Vagina (tissue), 2 donors: ENCODE measurements around the gene PPFIBP1.

ENCODE experiments used
- POLR2A ChIP-seq, 2 donors: fragments of 450-650 bp; IDR thresholded peaks; one replicate each; pipeline ENCODE4 v1.6.1; 2017; ENCODE audit warnings: antibody characterized with exemption in 2 of 2, mild to moderate bottlenecking in 2 of 2, moderate library complexity in 2 of 2
- TF ChIP-seq, protein P1 (sequence below), 3 experiments: fragments of 450-650 bp in 2 of 3; fragments of 200-600 bp in 1 of 3; sonication (generic) in 1 of 3; IDR thresholded peaks; one replicate each; pipeline ENCODE4 v1.5.1; 2017 to 2019; ENCODE audit warnings: antibody characterized with exemption in 3 of 3, mild to moderate bottlenecking in 2 of 3, moderate library complexity in 2 of 3

DNA sequence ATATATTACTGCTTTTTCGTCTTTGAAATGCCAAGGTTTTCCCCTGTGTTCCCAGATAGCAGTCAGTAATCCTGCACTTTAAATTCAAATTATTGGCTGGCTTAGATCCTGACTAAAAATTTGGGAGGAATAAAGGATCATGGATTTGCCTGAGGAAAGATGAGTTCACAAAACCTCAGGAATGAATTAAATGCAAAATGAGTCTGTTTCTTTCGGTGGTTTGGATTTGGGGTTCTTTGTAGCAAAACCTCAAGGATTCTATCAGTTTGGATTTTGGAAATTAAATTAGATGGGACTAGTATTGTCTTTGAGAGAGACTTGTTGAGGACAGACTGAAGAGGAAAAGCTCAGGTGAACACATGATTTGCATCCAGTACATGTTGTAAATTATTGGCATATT, 36.1 kb downstream of the PPFIBP1 start:
- no peak for TF ChIP-seq POLR2A (IDR thresholded peaks at IDR 0.05)
- TF ChIP-seq, protein P1, sequence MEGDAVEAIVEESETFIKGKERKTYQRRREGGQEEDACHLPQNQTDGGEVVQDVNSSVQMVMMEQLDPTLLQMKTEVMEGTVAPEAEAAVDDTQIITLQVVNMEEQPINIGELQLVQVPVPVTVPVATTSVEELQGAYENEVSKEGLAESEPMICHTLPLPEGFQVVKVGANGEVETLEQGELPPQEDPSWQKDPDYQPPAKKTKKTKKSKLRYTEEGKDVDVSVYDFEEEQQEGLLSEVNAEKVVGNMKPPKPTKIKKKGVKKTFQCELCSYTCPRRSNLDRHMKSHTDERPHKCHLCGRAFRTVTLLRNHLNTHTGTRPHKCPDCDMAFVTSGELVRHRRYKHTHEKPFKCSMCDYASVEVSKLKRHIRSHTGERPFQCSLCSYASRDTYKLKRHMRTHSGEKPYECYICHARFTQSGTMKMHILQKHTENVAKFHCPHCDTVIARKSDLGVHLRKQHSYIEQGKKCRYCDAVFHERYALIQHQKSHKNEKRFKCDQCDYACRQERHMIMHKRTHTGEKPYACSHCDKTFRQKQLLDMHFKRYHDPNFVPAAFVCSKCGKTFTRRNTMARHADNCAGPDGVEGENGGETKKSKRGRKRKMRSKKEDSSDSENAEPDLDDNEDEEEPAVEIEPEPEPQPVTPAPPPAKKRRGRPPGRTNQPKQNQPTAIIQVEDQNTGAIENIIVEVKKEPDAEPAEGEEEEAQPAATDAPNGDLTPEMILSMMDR (IDR thresholded peaks at IDR 0.05) = no peak
